BE2C (cell line): ENCODE results near the gene CERCAM.

Experiments used
- DNase-seq: peaks from one replicate; pipeline ENCODE4 v3.0.0-alpha.2; 2020
- H3K27me3 ChIP-seq: fragments of 250-450 bp; sonication (Bioruptor Pico); 2 replicates; pipeline ENCODE4 v1.5.1; 2020; ENCODE audit warnings: mild to moderate bottlenecking
- H3K36me3 ChIP-seq: fragments of 250-450 bp; sonication (Bioruptor Pico); 2 replicates; pipeline ENCODE4 v1.5.1; 2020; ENCODE audit warnings: mild to moderate bottlenecking
- H3K4me1 ChIP-seq: fragments of 250-450 bp; sonication (Bioruptor Pico); 2 replicates; pipeline ENCODE4 v1.5.1; 2020
- H3K4me3 ChIP-seq: 2 replicates; pipeline ENCODE4 v1.5.1; 2011; ENCODE audit warnings: low read depth, low read length
- H3K9me3 ChIP-seq: fragments of 250-450 bp; sonication (Bioruptor Pico); 2 replicates; pipeline ENCODE4 v1.5.1; 2020
- TF ChIP-seq, protein P1 (sequence below): IDR thresholded peaks from 2 replicates; pipeline ENCODE4 v1.5.1; 2012; ENCODE audit warnings: mild to moderate bottlenecking, low read depth, low read length

Gene CERCAM

GRCh38 chr9:128382261-128382660 is 38.4 kb upstream of the CERCAM start:
- TF ChIP-seq, protein P1, sequence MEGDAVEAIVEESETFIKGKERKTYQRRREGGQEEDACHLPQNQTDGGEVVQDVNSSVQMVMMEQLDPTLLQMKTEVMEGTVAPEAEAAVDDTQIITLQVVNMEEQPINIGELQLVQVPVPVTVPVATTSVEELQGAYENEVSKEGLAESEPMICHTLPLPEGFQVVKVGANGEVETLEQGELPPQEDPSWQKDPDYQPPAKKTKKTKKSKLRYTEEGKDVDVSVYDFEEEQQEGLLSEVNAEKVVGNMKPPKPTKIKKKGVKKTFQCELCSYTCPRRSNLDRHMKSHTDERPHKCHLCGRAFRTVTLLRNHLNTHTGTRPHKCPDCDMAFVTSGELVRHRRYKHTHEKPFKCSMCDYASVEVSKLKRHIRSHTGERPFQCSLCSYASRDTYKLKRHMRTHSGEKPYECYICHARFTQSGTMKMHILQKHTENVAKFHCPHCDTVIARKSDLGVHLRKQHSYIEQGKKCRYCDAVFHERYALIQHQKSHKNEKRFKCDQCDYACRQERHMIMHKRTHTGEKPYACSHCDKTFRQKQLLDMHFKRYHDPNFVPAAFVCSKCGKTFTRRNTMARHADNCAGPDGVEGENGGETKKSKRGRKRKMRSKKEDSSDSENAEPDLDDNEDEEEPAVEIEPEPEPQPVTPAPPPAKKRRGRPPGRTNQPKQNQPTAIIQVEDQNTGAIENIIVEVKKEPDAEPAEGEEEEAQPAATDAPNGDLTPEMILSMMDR, result no peak
- DNase-seq, result peak; percentile 61
- H3K27me3 ChIP-seq, result no peaks in the 10 kb centered on the region
- H3K4me3 ChIP-seq, result no peak overlapping the region
- H3K9me3 ChIP-seq, result no peaks in the 10 kb centered on the region
- peaks cover 31% of the 10 kb centered on the region for H3K36me3 ChIP-seq
- H3K4me1 ChIP-seq, result peaks cover 25% of the 10 kb centered on the region

- peaks cover 39% of the 10 kb centered on the region for H3K36me3 ChIP-seq
- H3K27me3 ChIP-seq, result no peaks in the 10 kb centered on the region
- TF ChIP-seq, protein P1, result no peak
- peaks cover 25% of the 10 kb centered on the region for H3K4me1 ChIP-seq
- DNase-seq, result no peak
- H3K4me3 ChIP-seq, result no peak overlapping the region
- no peaks in the 10 kb centered on the region for H3K9me3 ChIP-seq
Observed at GRCh38 chr9:128383007-128383753, 37.5 kb upstream of the CERCAM start.

DNA sequence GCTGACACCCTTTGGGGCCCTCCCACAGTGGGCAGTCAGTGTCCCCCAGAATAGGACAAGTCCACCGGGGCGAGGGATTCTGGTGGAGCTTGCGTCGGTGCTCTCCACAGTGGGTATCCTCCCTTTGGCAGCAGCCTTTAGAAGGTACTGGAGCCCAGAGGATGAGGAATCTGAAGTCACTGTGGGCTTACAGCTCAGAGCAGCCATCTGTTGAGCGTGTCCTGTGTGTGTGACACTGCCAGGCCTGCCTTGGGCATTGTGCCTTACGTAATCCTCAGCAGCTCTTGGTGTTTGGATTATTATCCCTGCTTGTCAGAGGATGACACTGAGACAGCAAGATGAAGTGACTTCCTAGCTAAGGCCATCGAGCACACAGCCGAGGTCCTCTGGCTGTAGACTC is 36.9 kb upstream of the CERCAM start:
- TF ChIP-seq, protein P1, result no peak
- Histone ChIP-seq H3K4me3 (no peak overlapping the region), H3K4me1 (peaks cover 25% of the 10 kb centered on the region), H3K36me3 (peaks cover 41% of the 10 kb centered on the region), H3K9me3 (no peaks in the 10 kb centered on the region), H3K27me3 (no peaks in the 10 kb centered on the region)
- DNase-seq, result no peak

GRCh38 chr9:128384801-128385495 is 35.7 kb upstream of the CERCAM start:
- Histone ChIP-seq H3K4me3 (no peak overlapping the region), H3K36me3 (peaks cover 53% of the 10 kb centered on the region), H3K4me1 (peaks cover 29% of the 10 kb centered on the region), H3K27me3 (no peaks in the 10 kb centered on the region), H3K9me3 (no peaks in the 10 kb centered on the region)
- DNase-seq, result no peak
- TF ChIP-seq, protein P1, result no peak

GRCh38 chr9:128385496-128386460 is 34.9 kb upstream of the CERCAM start:
- TF ChIP-seq, protein P1, result no peak
- DNase-seq, result no peak
- Histone ChIP-seq H3K36me3 (peaks cover 53% of the 10 kb centered on the region), H3K27me3 (no peaks in the 10 kb centered on the region), H3K9me3 (no peaks in the 10 kb centered on the region), H3K4me1 (peaks cover 29% of the 10 kb centered on the region), H3K4me3 (no peak overlapping the region)
